Measurements from ENCODE around the gene PITPNM3. TPM values are rescaled to one million over a fixed set of nuclear protein-coding genes. Genes with fewer than 3 reads are reported as not detected.

PITPNM3 gene
- total and polyA plus RNA-seq, 2 of the 13 experiments (the other 11 are each of a cell fraction or from before 2014, with no cell fraction given): 0.13 to 0.29 TPM

GRCh38 chr17:6547336-6547735, 9.0 kb downstream of the PITPNM3 start (continued):
- TF ChIP-seq CREB3 (CRISPR knock-in tag; IDR thresholded peaks at IDR 0.05) (no peak), ZBTB4 (CRISPR knock-in tag; IDR thresholded peaks at IDR 0.05; ENCODE audit: borderline replicate concordance) (no peak), RAD21 (CRISPR knock-in tag; IDR thresholded peaks at IDR 0.05) (no peak)

- Histone ChIP-seq H3K9me3 (ENCODE audit: low read length) (no peaks in the 10 kb centered on the region), H3K9ac (ENCODE audit: insufficient read depth, low read depth, low read length) (no peak overlapping the region), H4K20me1 (ENCODE audit: insufficient read depth, low read length) (0 out of 2 replicates have a peak, but pooled peaks cover 2% of the 10 kb centered on the region), H3K27ac (ENCODE audit: extremely low read length, insufficient read depth, low read length) (no peak overlapping the region), H3K36me3 (replicated peaks in 1 of 2; ENCODE audit: control insufficient read depth in 1 of 2, insufficient read depth in 2 of 2, low read length in 2 of 2) (no peaks in the 10 kb centered on the region), H2AFZ (ENCODE audit: low read length) (no peak overlapping the region), H3K4me2 (ENCODE audit: low read depth, low read length) (no peak overlapping the region), H3K79me2 (ENCODE audit: insufficient read depth, low read length) (no peaks in the 10 kb centered on the region), H3K4me1 (ENCODE audit: insufficient read depth, low read length) (peaks cover 24% of the 10 kb centered on the region), H3K27me3 (ENCODE audit: control insufficient read depth in 1 of 2, insufficient read depth in 2 of 2, low read length in 2 of 2) (no peaks in the 10 kb centered on the region; a peak in 3 of 5 replicates), H3K4me3 (replicated peaks in 1 of 3; ENCODE audit: insufficient read depth in 1 of 3, low read depth in 2 of 3, low read length in 3 of 3) (no peak overlapping the region)
- FAIRE-seq (no peak), DNase-seq (ENCODE audit: low spot score) (no peak), ATAC-seq (no peak)
- BruUV-seq (replicated peaks): no TSS peak
- WGBS (ENCODE audit: low lambda C conversion rate): 57% methylated on average over 2 of the region's 10 CpGs
- ChIA-PET CTCF (ENCODE audit: low intra/inter-chr PET ratio, low total read pairs) (no interaction called here), POLR2A (no interaction called here)
- intact Hi-C loops (cut with micrococcal nuclease; ENCODE audit: unreplicated experiment): no loop called here
- in situ Hi-C loops (cut with HindIII; ENCODE audit: extremely low pct_ligation_motif_present, low pct_unique_long_range_greater_than_20kb): no loop called here
- TF ChIP-seq ZNF512B (CRISPR knock-in tag; IDR thresholded peaks at IDR 0.05; ENCODE audit: borderline replicate concordance) (no peak), ZFP62 (CRISPR knock-in tag; IDR thresholded peaks at IDR 0.05) (no peak), ZNF709 (CRISPR knock-in tag; IDR thresholded peaks at IDR 0.05) (no peak), AKAP8 (CRISPR knock-in tag; IDR thresholded peaks at IDR 0.05) (no peak), ZNF296 (CRISPR knock-in tag; conservative IDR thresholded peaks at IDR 0.05) (no peak), ZNF362 (CRISPR knock-in tag; IDR thresholded peaks at IDR 0.05; ENCODE audit: borderline replicate concordance) (no peak), AGO2 (optimal IDR thresholded peaks at IDR 0.05; ENCODE audit: low read depth, low read length) (no peak), RFX5 (IDR thresholded peaks at IDR 0.05; ENCODE audit: low read depth, low read length) (no peak), HMG20A (CRISPR knock-in tag; IDR thresholded peaks at IDR 0.05; ENCODE audit: borderline replicate concordance) (no peak)
Measured at GRCh38 chr17:6546069-6546718, 10.2 kb downstream of the PITPNM3 start.

All from HepG2 (cell line).